NT2/D1 (cell line): Measurements from ENCODE around the gene SEC23IP.

Experiments
- SUZ12 ChIP-seq: IDR thresholded peaks from 2 replicates; pipeline ENCODE4 v1.6.1; 2011; ENCODE audit not compliant: insufficient read length, insufficient read depth; ENCODE audit errors: extremely low read depth
- YY1 ChIP-seq: IDR thresholded peaks from 2 replicates; pipeline ENCODE4 v1.6.1; 2011; ENCODE audit not compliant: insufficient read length, insufficient read depth
- ZNF274 ChIP-seq: IDR thresholded peaks from 2 replicates; pipeline ENCODE4 v1.6.1; 2011; ENCODE audit warnings: mild to moderate bottlenecking, low read depth, low read length

- TF ChIP-seq ZNF274: no peak
- no peak for TF ChIP-seq SUZ12
- TF ChIP-seq YY1: no peak
These were observed 1.4 kb downstream of the SEC23IP start for GRCh38 chr10:119893845-119894427.
